PFSK-1 (cell line): ENCODE data around the gene PCDH15.

Experiments used
- POLR2AphosphoS5 ChIP-seq: IDR thresholded peaks from 2 replicates; pipeline ENCODE4 v1.6.1; 2012; ENCODE audit warnings: low read depth, mild to moderate bottlenecking, control low read depth, low read length, moderate library complexity
- TAF1 ChIP-seq: IDR thresholded peaks from 2 replicates; pipeline ENCODE4 v1.6.1; 2012; ENCODE audit warnings: low read length, control low read depth, borderline replicate concordance; ENCODE audit not compliant: insufficient read depth
- TF ChIP-seq, protein P1 (sequence below), 2 experiments: IDR thresholded peaks; 2 replicates each; pipeline versions ENCODE4 v1.6.1 to v1.8.0; 2011 to 2012; ENCODE audit warnings: low read depth in 2 of 2, low read length in 2 of 2, control low read depth in 1 of 2, inconsistent platforms in 1 of 2, mild to moderate bottlenecking in 1 of 2, moderate library complexity in 1 of 2; ENCODE audit not compliant: insufficient read depth in 1 of 2

DNA sequence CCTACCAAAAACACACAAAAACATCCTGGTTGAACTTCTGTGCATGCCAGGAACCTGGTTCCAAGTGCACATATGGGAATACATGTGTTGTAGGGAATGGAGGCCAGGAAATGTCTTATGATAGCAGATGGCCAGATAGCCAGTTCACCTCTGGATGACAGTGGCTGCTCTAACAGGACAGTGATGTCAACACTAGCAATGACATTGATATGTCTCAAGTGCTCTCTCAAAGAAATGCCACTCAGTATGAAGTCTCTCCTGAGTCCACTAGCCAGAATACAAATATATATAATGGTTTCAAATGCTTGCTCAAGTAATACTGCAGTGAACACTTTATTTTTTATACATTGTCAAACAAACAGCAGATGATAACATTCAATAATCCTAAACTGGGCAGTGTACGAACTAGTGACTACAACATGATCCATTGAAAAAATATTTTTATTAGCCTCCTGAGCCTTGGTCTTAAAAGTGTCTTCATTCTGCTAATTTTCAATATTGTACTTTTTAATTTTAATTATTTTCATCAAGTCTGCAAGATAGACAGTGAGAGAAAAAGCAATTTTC lies 26.0 kb upstream of the PCDH15 start:
- TF ChIP-seq TAF1 (no peak), POLR2AphosphoS5 (no peak)
- TF ChIP-seq, protein P1, sequence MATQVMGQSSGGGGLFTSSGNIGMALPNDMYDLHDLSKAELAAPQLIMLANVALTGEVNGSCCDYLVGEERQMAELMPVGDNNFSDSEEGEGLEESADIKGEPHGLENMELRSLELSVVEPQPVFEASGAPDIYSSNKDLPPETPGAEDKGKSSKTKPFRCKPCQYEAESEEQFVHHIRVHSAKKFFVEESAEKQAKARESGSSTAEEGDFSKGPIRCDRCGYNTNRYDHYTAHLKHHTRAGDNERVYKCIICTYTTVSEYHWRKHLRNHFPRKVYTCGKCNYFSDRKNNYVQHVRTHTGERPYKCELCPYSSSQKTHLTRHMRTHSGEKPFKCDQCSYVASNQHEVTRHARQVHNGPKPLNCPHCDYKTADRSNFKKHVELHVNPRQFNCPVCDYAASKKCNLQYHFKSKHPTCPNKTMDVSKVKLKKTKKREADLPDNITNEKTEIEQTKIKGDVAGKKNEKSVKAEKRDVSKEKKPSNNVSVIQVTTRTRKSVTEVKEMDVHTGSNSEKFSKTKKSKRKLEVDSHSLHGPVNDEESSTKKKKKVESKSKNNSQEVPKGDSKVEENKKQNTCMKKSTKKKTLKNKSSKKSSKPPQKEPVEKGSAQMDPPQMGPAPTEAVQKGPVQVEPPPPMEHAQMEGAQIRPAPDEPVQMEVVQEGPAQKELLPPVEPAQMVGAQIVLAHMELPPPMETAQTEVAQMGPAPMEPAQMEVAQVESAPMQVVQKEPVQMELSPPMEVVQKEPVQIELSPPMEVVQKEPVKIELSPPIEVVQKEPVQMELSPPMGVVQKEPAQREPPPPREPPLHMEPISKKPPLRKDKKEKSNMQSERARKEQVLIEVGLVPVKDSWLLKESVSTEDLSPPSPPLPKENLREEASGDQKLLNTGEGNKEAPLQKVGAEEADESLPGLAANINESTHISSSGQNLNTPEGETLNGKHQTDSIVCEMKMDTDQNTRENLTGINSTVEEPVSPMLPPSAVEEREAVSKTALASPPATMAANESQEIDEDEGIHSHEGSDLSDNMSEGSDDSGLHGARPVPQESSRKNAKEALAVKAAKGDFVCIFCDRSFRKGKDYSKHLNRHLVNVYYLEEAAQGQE (IDR thresholded peaks at IDR 0.05; ENCODE audit: insufficient read depth in 1 of 2, low read depth in 2 of 2, low read length in 2 of 2), result no peak
